MM.1S (cell line): ENCODE data around the gene APOA4.

Experiments used
- DNase-seq: peaks from one replicate; pipeline ENCODE4 v3.0.0-alpha.2; 2015
- H2AFZ ChIP-seq: fragments of 300-600 bp; sonication (generic); 2 replicates; pipeline ENCODE4 v1.6.0; 2016; ENCODE audit warnings: antibody characterized with exemption, low read length
- H3F3A ChIP-seq: fragments of 300-600 bp; sonication (generic); 2 replicates; pipeline ENCODE4 v1.6.1; 2016; ENCODE audit warnings: mild to moderate bottlenecking, antibody characterized with exemption, low read length, moderate library complexity, mixed read lengths; ENCODE audit not compliant: insufficient read depth
- H3K27ac ChIP-seq: fragments of 300-600 bp; sonication (generic); 2 replicates; pipeline ENCODE4 v1.5.1; 2016; ENCODE audit warnings: mild to moderate bottlenecking, low read length
- H3K27me3 ChIP-seq: fragments of 300-600 bp; sonication (generic); replicated peaks from 2 replicates; pipeline ENCODE4 v1.6.0; 2016; ENCODE audit warnings: low read length; ENCODE audit not compliant: insufficient read depth
- H3K36me3 ChIP-seq: fragments of 300-600 bp; sonication (generic); replicated peaks from 2 replicates; pipeline ENCODE4 v1.6.1; 2016; ENCODE audit warnings: mild to moderate bottlenecking, low read length, mixed read lengths; ENCODE audit not compliant: insufficient read depth
- H3K4me1 ChIP-seq: fragments of 300-600 bp; sonication (generic); 2 replicates; pipeline ENCODE4 v1.6.1; 2016; ENCODE audit warnings: low read length, mixed read lengths
- H3K4me2 ChIP-seq: fragments of 300-600 bp; sonication (generic); 2 replicates; pipeline ENCODE4 v1.6.0; 2016; ENCODE audit warnings: low read depth, low read length
- H3K4me3 ChIP-seq: fragments of 300-600 bp; sonication (generic); 2 replicates; pipeline ENCODE4 v1.5.1; 2016; ENCODE audit warnings: low read length, mixed read lengths
- H3K79me2 ChIP-seq: fragments of 300-600 bp; sonication (generic); 2 replicates; pipeline ENCODE4 v1.6.1; 2016; ENCODE audit warnings: mixed run types, low read length, mixed read lengths
- H3K9ac ChIP-seq: fragments of 300-600 bp; sonication (generic); 2 replicates; pipeline ENCODE4 v1.6.1; 2016; ENCODE audit warnings: low read length, mixed read lengths
- H3K9me2 ChIP-seq: fragments of 300-600 bp; sonication (generic); replicated peaks from 2 replicates; pipeline ENCODE4 v1.6.1; 2016; ENCODE audit warnings: mild to moderate bottlenecking, low read length, mixed read lengths; ENCODE audit not compliant: insufficient read depth
- H3K9me3 ChIP-seq: fragments of 300-600 bp; sonication (generic); replicated peaks from 2 replicates; pipeline ENCODE4 v1.6.1; 2016; ENCODE audit warnings: mild to moderate bottlenecking, low read length, mixed read lengths; ENCODE audit not compliant: insufficient read depth
- H4K20me1 ChIP-seq: fragments of 300-600 bp; sonication (generic); 2 replicates; pipeline ENCODE4 v1.6.1; 2016; ENCODE audit warnings: mild to moderate bottlenecking, low read length, moderate library complexity, mixed read lengths; ENCODE audit not compliant: insufficient read depth
- CTCF ChIP-seq: fragments of 300-600 bp; sonication (generic); IDR thresholded peaks from 2 replicates; pipeline ENCODE4 v1.5.1; 2016; ENCODE audit warnings: antibody characterized with exemption, low read length, mixed read lengths
- EZH2 ChIP-seq: fragments of 300-600 bp; sonication (generic); optimal IDR thresholded peaks from 2 replicates; pipeline ENCODE3; 2017; ENCODE audit warnings: low read depth, mild to moderate bottlenecking, antibody characterized with exemption, low read length, mixed read lengths
- EZH2phosphoT487 ChIP-seq: fragments of 300-600 bp; sonication (generic); IDR thresholded peaks from 2 replicates; pipeline ENCODE4 v1.6.1; 2018; ENCODE audit warnings: antibody characterized with exemption, low read length

The APOA4 gene

GRCh38 chr11:116823031-116823843 is at the start of gene APOA4:
APOA4 (minus strand) TSS chr11:116823304; CDS start chr11:116823191, 113 bp downstream.
- no peaks in the 10 kb centered on the region for H3K9me3 ChIP-seq
- H3K4me3 ChIP-seq: no peak within 1 kb of the TSS
- no peaks in the 10 kb centered on the region for H3K27me3 ChIP-seq
- no peaks in the 10 kb centered on the region for H3K9me2 ChIP-seq
- H3K27ac ChIP-seq: no peak within 1 kb of the TSS
- no peak for TF ChIP-seq CTCF
- H3K9ac ChIP-seq: no peak within 1 kb of the TSS
- H3K4me1 ChIP-seq: no peaks in the 10 kb centered on the region
- no peaks in the 10 kb centered on the region for H3K79me2 ChIP-seq
- H3K36me3 ChIP-seq: no peaks in the 10 kb centered on the region
- H4K20me1 ChIP-seq: no peaks in the 10 kb centered on the region
- no peaks in the 10 kb centered on the region for H3F3A ChIP-seq
- H2AFZ ChIP-seq: no peak within 1 kb of the TSS
- DNase-seq: no peak
- no peak within 1 kb of the TSS for H3K4me2 ChIP-seq

GRCh38 chr11:116871248-116871647 is 48.1 kb upstream of the APOA4 start:
- Histone ChIP-seq H3K79me2 (no peaks in the 10 kb centered on the region), H3K9ac (no peak overlapping the region), H3K27ac (no peak overlapping the region), H3K9me2 (no peaks in the 10 kb centered on the region), H3K4me2 (no peak overlapping the region), H4K20me1 (no peaks in the 10 kb centered on the region), H3K4me1 (no peaks in the 10 kb centered on the region), H2AFZ (no peak overlapping the region), H3F3A (no peaks in the 10 kb centered on the region), H3K36me3 (0 out of 2 replicates have a peak, but pooled peaks cover 4% of the 10 kb centered on the region), H3K9me3 (no peaks in the 10 kb centered on the region), H3K27me3 (no peaks in the 10 kb centered on the region), H3K4me3 (no peak overlapping the region)
- no peak for TF ChIP-seq CTCF
- no peak for TF ChIP-seq EZH2phosphoT487
- TF ChIP-seq EZH2: no peak
- no peak for DNase-seq

GRCh38 chr11:116870054-116870453 is 47.0 kb upstream of the APOA4 start:
- no peaks in the 10 kb centered on the region for H3F3A ChIP-seq
- H3K79me2 ChIP-seq: no peaks in the 10 kb centered on the region
- H3K9me2 ChIP-seq: no peaks in the 10 kb centered on the region
- H3K9me3 ChIP-seq: no peaks in the 10 kb centered on the region
- H3K27ac ChIP-seq: no peak overlapping the region
- H2AFZ ChIP-seq: no peak overlapping the region
- H3K27me3 ChIP-seq: no peaks in the 10 kb centered on the region
- no peak overlapping the region for H3K4me2 ChIP-seq
- DNase-seq: no peak
- H3K36me3 ChIP-seq: 0 out of 2 replicates have a peak, but pooled peaks cover 4% of the 10 kb centered on the region
- H3K9ac ChIP-seq: no peak overlapping the region
- H3K4me1 ChIP-seq: no peaks in the 10 kb centered on the region
- H3K4me3 ChIP-seq: no peak overlapping the region
- TF ChIP-seq EZH2phosphoT487 (no peak), CTCF (no peak), EZH2 (no peak)
- H4K20me1 ChIP-seq: no peaks in the 10 kb centered on the region
